GM12865 (cell line): ENCODE measurements around the gene PSMG3.
"Not testable (repeated sequence)": the region's sequence is repeated elsewhere in the genome, so short reads cannot be mapped to it uniquely, and the experiment has no call there.

Source experiments
- DNase-seq: peaks from one replicate; pipeline ENCODE4 v3.0.0; 2010; ENCODE audit warnings: low read depth
- H3K4me3 ChIP-seq: 2 replicates; pipeline ENCODE4 v1.5.1; 2011; ENCODE audit warnings: mild to moderate bottlenecking, low read depth, low read length, control low read depth
- TF ChIP-seq, protein P1 (sequence below): IDR thresholded peaks from 2 replicates; pipeline ENCODE4 v1.5.1; 2011; ENCODE audit warnings: low read length, control low read depth, low read depth, inconsistent platforms; ENCODE audit not compliant: insufficient read depth; ENCODE audit errors: missing control alignments

Gene PSMG3

DNA sequence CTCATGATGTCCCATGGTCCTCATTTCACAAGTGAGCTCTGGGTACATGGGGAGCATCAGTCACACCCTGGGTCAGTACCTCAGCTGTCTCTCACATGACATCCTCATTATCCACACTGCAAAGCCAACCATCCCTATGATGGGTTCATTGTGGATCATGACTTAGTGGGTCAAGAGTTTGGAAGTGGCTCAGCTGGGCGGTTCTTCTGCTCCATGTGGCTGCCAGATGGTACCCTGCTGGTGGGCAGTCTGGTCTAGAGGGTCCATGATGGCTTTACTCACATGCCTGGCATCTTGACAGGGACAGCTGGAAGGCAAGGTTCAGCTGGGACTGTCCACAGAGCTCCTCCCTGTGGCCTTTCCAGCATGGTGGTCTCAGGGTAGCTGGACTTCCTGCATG, 19.1 kb upstream of the PSMG3 start:
- TF ChIP-seq, protein P1, sequence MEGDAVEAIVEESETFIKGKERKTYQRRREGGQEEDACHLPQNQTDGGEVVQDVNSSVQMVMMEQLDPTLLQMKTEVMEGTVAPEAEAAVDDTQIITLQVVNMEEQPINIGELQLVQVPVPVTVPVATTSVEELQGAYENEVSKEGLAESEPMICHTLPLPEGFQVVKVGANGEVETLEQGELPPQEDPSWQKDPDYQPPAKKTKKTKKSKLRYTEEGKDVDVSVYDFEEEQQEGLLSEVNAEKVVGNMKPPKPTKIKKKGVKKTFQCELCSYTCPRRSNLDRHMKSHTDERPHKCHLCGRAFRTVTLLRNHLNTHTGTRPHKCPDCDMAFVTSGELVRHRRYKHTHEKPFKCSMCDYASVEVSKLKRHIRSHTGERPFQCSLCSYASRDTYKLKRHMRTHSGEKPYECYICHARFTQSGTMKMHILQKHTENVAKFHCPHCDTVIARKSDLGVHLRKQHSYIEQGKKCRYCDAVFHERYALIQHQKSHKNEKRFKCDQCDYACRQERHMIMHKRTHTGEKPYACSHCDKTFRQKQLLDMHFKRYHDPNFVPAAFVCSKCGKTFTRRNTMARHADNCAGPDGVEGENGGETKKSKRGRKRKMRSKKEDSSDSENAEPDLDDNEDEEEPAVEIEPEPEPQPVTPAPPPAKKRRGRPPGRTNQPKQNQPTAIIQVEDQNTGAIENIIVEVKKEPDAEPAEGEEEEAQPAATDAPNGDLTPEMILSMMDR: no peak
- DNase-seq: no peak
- no peak overlapping the region for H3K4me3 ChIP-seq

DNA sequence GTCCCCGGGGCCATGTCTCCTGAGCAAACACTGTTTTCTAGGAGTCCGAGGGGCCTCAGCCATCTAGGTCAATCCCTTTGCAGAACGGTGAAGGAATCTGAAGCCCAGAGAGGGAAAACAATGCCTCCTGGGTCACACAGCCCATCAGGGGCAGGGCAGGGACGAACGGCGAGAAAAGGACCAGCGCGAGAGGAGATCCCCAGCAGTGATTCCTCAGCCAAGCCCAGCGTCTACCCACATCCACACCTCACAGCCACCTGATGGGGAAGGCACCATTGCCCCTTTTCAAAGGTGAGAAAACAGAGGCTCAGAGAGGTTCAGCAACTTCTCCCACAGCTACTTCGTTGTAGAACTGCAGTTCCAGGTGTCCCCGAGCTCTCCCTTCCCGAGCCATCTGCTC, 17.9 kb upstream of the PSMG3 start:
- H3K4me3 ChIP-seq: no peak overlapping the region
- DNase-seq: no peak
- TF ChIP-seq, protein P1: no peak

DNA sequence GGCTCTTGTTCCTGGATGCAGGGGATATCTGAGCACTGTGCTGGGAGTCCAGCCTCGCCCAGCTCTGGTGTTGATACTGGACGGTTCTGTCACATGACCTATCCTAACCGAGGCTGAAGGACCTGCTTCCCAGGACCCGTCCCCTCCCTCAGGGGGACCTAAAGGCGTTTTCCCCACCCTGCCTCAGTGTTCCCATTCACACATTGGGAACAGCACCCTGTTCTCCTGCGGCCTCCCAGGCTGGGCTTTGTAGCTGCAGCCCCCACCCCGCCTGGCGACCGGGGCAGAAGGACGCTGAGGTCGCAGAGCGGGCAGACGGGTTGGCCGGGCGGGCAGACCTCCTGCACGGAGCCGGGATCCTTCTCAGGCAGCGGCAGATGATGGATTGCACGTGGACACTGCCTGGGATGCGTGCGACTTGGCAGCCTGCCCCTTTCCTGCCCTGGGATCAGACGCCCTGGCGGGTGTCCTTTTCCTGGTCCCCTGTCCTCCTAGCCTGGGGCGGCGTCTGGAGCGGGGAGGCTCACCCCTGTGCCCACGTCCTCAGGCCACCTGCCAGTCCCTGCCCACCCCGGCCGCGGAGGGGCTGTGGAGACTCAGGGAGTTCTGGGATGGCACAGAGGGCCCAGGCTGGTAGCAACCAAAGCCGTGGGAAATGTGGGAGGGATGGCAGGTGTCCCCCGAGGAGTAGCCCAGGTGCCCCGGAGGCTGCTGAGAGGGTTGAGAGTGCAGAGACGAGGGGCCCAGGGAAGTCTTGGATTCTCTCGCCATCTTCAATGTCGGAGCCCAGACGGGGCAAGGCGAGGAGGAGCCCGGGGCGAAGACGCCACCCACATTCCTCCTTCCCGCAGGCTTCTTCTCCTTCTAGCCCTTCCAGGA, 17.2 kb upstream of the PSMG3 start:
- DNase-seq: no peak
- no peak overlapping the region for H3K4me3 ChIP-seq
- TF ChIP-seq, protein P1: no peak

DNA sequence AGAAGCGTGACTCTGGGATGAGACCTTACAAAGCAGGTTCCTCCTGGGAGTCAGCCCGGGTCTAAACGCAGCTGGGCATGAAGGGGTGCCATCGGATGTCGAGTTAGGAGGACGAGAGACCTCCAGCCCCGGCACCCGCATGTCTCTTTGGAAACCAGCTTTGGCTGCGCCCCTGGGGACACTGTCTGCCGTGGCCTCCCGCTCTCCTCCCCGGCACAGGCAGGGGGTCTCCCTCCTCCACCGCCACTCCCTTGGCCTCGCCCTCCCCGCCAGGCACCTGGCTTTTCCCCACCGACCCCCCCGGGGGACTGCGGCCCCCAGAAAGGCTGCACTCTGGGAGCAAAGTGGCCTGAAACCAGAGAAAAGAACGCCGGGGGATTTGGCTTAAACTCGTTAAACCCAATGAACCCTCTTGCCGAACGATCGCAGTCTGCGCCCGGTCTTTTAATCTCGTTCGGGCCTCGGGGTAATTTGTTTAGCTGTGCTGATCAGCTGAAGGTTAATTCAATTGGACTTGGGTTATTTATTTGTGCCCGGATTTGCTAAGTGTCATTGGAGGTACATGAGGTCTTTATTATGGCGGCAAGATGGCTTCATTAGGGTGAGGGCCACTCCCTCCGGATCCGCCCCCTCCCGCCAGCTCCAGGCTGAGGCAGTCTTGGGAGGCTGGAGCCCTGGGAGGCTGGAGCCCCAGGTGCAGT, 16.4 kb upstream of the PSMG3 start:
- TF ChIP-seq, protein P1: no peak
- DNase-seq: no peak

DNA sequence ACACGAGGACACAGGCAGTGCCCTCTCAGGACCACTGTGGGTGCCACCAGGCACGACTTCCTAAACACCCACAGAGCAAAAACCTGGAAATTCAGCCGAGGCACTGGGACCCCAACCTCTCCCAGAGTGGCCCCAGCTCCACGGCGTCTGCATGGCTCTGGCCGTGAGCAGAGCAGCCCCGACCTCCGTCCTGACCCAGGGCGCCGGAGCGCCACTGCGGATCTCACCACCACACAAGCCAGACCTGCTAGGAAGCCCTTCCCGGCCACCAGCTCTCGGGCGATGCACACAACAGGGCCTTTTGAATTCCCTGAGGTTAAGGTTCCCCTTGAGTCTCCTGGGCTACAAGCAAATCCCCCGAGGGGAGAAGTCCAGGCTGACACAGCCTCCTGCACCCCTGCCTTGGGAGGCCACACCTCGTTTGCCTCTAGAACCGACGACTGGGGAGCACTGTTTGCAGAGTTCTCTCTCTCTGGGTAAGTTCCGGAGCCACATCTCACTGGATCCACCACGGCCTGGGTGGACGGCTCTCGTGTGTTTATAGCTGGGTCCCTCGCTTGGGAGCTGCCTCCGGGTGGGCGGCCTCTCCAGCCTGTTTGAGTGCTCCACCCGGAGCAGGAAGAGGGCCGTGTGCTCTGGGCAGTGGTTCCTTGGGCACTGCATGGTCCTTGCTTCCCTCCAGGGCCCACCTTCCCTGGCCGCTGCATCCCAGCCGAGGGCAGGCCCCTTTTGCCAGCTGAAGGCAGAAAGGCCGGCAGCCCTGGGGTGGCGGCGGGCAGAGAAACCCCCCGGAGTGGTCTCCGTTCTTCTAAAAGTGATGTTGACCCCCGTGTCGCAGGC, 15.5 kb upstream of the PSMG3 start:
- TF ChIP-seq, protein P1: no peak
- no peak overlapping the region for H3K4me3 ChIP-seq
- no peak for DNase-seq

More for the DNA sequence above, 16.4 kb upstream of the PSMG3 start:
- no peak overlapping the region for H3K4me3 ChIP-seq

DNA sequence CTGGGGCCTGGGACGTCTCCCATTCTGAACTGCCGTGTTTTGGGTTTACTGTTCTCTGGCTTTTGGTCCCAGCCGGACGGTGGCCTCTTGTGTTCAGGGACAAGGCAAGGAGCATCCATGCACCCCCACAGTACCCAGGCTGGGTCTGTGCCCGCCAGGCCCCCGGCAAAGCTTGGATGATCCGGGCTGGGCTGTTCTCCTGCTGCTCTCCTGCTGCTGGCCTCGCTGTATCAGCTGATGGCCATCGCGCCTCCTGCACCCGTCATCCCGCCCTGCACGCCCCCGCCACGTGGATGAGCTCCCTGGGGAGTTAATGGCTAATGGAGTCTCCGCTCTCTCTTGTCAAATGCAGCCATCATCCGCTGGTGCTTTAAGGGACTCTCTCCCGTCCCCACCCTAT, 14.9 kb upstream of the PSMG3 start:
- DNase-seq: no peak
- TF ChIP-seq, protein P1: no peak
- no peak overlapping the region for H3K4me3 ChIP-seq

DNA sequence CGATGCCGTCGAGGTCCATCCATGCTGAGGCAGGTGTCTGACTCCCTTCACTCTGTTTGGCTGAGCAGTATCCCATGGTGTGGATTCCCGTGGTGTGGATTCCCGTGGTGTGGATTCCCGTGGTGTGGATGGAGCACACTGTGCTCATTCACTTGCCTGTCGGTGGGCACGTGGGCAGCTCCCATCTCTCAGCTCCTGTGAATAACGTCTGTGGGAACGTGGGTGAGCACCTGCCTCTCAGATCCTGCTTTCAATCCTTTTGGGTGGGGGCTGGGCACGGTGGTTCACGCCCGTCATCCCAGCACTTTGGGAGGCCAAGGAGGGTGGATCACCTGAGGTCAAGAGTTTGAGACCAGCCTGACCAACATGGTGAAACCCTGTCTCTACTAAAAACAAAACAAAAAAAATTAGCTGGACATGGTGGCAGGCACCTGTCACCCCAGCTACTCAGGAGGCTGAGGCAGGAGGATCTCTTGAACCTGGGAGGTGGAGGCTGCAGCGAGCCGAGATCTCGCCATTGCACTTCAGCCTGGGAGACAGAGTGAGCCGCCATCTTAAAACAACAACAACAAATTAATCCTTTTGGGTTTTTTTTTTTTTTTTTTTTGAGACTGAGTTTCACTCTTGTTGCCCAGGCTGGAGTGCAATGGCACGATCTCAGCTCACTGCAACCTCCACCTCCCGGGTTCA, 13.6 kb upstream of the PSMG3 start:
- H3K4me3 ChIP-seq, DNase-seq: not testable (repeated sequence)
